Adipocyte (in vitro differentiated cells): ENCODE data around the gene SFXN1.
A peak's percentile ranks its signal among the peaks of the same experiment; 100 is the strongest.
"Not testable (repeated sequence)": the region's sequence is repeated elsewhere in the genome, so short reads cannot be mapped to it uniquely, and the experiment has no call there.

Experiments used
- DNase-seq: peaks from one replicate; pipeline ENCODE4 v3.0.0-alpha.2; 2015; ENCODE audit warnings: low read depth
- H3K27me3 ChIP-seq: replicated peaks from 2 replicates; pipeline ENCODE4 v1.7.0; 2013; ENCODE audit warnings: mild to moderate bottlenecking, low read length, moderate library complexity; ENCODE audit not compliant: control insufficient read depth, insufficient read depth
- H3K36me3 ChIP-seq: 2 replicates; pipeline ENCODE4 v1.7.0; 2013; ENCODE audit warnings: low read length, mild to moderate bottlenecking, moderate library complexity; ENCODE audit not compliant: control insufficient read depth, insufficient read depth, severe bottlenecking
- H3K4me1 ChIP-seq: 2 replicates; pipeline ENCODE4 v1.7.0; 2013; ENCODE audit warnings: mild to moderate bottlenecking, low read length, moderate library complexity; ENCODE audit not compliant: control insufficient read depth, insufficient read depth
- H3K4me3 ChIP-seq: 2 replicates; pipeline ENCODE4 v1.7.0; 2013; ENCODE audit warnings: mild to moderate bottlenecking, low read length, moderate library complexity
- H3K9ac ChIP-seq: 2 replicates; pipeline ENCODE4 v1.7.0; 2013; ENCODE audit warnings: mild to moderate bottlenecking, low read length, moderate library complexity
- H3K9me3 ChIP-seq: 2 replicates; pipeline ENCODE4 v1.7.0; 2013; ENCODE audit warnings: mild to moderate bottlenecking, low read length, moderate library complexity; ENCODE audit not compliant: control insufficient read depth

The SFXN1 gene, protein sequence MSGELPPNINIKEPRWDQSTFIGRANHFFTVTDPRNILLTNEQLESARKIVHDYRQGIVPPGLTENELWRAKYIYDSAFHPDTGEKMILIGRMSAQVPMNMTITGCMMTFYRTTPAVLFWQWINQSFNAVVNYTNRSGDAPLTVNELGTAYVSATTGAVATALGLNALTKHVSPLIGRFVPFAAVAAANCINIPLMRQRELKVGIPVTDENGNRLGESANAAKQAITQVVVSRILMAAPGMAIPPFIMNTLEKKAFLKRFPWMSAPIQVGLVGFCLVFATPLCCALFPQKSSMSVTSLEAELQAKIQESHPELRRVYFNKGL

DNA sequence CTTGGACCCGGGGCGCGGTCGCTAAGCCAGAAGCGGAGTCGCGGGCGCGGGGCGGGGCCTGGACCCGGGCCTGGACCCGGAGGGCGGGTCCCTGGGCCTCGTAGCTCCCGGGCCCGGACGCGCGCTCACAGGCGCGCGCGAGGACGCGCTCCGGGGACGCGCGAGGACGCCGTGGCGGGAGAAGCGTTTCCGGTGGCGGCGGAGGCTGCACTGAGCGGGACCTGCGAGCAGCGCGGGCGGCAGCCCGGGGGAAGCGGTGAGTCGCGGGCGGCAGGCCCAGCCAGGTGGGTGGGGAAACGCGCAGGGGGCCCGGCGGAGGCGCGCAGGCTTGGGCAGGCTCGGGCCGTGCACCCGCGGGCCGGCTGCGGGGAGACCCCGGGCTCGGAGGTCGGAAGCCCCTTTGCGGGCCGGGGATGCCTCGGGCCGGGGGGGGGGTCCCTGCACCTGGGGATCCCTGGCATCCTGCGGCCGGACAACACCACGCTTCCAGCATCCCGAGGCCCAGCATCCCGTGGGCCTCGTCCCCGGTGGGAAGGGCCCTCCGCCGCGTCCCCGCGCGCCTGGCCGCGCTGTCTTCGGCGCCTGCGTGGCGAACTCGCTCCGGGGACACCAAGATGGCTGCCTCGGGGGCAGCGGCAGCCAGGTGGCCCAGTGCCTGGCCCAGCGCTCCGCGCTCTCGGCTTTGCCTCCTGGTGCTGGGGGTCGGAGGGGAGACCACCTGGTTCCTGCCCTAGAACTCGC lies at the start of gene SFXN1:
TSS of gene SFXN1 (plus strand) at position 177 of the 741 bp plus-strand sequence. CDS start 13,544 bp downstream, outside the sequence.
- peaks cover 16% of the 10 kb centered on the region for H3K4me1 ChIP-seq

DNA sequence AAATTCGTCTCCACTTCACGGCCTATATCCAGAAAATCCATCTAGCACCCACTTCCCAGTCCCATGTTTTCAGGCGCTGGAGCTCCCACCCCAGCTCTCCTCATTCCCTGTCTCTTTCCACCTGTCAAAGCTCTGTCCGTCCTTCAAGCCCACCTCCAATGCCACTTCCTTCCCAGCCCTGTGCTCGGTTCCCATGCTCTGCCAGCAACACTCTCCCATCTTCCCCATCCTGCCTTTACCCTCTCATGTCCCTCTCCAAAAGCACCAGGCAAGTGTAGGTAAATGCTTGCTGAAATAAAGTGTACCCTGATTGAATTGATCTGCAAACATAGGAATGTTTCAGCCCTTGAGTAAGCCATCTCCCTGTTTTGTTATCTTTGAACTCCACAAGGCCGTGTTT lies 43.6 kb upstream of the SFXN1 start:
- H3K9ac ChIP-seq: no peak overlapping the region

More for the DNA sequence above, at the start of gene SFXN1:
- Histone ChIP-seq H3K27me3 (no peaks in the 10 kb centered on the region), H3K4me3 (peak within 1 kb of the TSS; percentile 99), H3K9me3 (no peaks in the 10 kb centered on the region), H3K36me3 (peaks cover 15% of the 10 kb centered on the region), H3K9ac (peak within 1 kb of the TSS; percentile 94)
- peak; percentile 90 for DNase-seq

DNA sequence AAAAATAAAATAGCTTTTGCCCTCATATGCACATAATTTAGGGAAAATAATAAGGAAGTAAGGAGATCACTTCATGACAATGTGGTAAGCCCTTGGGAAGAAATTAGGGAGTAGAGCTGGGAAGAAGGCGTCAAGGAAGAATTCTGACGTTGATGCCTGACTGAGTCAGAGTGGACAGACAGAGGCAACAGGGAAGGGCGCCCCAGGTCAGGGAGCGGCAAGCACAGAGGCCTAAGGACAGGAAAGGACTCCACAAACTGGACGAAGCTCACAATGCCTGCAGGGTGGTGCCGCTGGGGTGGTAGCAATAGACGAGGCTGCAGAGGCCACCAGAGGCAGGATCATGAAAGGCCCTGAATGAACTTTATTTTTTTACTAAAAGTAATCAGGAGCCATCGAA lies 42.0 kb upstream of the SFXN1 start:
- DNase-seq: no peak
- Histone ChIP-seq H3K27me3 (peaks cover 7% of the 10 kb centered on the region), H3K36me3 (no peaks in the 10 kb centered on the region), H3K4me1 (no peaks in the 10 kb centered on the region), H3K9ac (no peak overlapping the region), H3K4me3 (no peak overlapping the region), H3K9me3 (no peaks in the 10 kb centered on the region)

More for the DNA sequence above, 43.6 kb upstream of the SFXN1 start:
- H3K27me3 ChIP-seq: peaks cover 7% of the 10 kb centered on the region
- H3K4me3 ChIP-seq: no peak overlapping the region
- DNase-seq: no peak
- no peaks in the 10 kb centered on the region for H3K4me1 ChIP-seq
- no peaks in the 10 kb centered on the region for H3K9me3 ChIP-seq
- H3K36me3 ChIP-seq: no peaks in the 10 kb centered on the region

DNA sequence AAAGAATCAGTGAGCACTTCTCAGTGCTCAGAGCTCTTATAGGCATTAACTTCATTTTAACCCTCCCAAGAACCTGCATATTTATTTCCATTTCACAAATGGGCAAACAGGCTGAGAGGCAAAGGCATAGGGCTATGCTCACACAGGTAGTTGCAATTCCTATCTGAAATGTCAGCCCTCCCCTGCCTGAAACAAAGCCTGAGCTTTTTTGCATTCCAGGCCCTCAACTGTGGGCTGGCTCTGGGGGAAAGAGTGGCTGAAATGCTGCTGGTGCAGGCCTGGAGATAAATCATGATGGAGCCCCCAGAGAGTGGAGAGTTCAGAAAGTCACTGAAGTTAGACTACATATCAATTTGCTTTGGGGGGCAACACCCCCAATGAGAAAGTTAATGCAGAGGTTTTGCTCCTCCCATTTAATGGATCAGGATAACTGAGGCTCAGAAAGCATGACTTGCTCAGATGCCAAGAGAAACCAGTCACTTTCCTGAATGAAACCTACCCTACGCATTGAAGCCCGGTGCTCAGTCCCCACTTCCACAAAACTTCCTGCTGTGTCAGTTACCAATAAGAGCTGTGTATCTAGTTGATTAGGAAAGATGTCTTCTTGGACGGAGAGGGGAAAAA lies 40.0 kb upstream of the SFXN1 start:
- H3K27me3 ChIP-seq: peaks cover 26% of the 10 kb centered on the region

DNA sequence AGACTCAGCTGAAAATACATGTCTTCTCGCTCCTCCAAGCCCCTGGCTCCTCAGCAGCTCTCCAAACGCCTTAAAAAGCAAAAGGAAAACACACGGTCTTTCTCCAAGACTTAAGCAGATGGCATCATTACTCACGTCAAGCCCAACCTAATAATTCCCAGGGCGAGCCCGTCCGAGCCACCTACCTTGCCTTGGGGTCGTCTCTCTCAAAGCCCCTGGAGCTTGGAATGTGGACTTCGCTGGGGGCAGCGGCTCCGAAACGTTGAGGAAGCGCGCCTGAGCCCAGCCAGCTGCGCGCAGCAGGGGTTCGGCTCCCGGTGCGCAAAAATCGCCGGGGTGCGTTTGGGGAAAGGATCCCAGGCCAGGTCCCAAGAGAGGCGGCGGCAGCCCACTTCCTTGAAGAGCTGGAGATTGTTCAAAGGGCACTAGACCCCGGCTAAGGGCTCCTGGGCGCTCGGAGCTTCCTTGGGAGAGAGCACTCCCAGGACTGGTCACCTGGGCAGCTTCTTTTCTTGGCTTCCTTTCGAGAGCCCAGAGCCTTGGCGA lies 34.8 kb upstream of the SFXN1 start:
- Histone ChIP-seq H3K36me3 (no peaks in the 10 kb centered on the region), H3K9ac (no peak overlapping the region), H3K9me3 (no peaks in the 10 kb centered on the region), H3K27me3 (peaks cover 55% of the 10 kb centered on the region), H3K4me1 (peaks cover 4% of the 10 kb centered on the region), H3K4me3 (peak overlapping the region; percentile 72)
- no peak for DNase-seq

More for the DNA sequence above, 40.0 kb upstream of the SFXN1 start:
- no peak for DNase-seq
- no peak overlapping the region for H3K4me3 ChIP-seq
- H3K4me1 ChIP-seq: no peaks in the 10 kb centered on the region
- H3K9ac ChIP-seq: no peak overlapping the region
- no peaks in the 10 kb centered on the region for H3K9me3 ChIP-seq
- no peaks in the 10 kb centered on the region for H3K36me3 ChIP-seq

DNA sequence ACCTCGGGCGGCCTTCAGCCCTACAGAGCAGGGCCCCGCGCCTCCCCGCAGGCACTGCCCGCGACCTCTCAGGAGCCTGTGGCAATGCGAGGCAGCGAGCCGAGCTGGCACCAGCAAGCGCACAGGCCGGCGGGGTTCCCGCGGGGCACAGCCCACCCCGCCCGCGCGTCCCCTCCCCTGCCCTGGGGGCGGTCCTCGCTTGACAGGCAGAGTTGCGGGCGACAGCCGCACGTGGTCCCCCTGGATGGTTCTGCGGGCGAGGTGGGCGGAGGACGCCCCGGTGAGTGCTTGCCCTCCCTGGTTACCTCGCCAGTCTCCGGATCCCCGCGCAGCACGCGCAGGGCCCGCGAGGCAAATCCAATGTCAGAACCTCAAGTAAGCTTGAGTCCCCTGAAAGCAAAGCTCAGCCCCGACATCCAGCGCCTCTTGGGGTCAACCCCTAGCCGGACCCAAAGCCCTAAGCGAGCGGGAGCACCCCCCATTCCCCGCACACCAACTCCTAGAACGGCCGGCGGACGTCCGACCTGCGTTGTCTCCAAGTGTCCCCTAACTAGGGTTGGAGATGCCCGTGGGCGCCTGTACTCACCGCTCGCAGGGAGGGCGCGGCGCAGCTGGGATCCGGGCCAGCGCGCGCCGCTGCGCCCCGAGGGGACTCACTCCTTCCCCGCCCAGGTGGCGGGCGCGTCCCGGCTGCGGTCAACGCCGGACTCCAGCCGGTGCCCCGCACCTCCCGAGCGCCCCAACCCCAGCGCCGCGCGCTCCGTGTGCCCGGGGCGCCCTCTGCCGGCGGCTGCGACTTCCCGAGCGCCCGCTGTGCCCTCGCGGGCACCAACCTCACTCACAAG lies 34.1 kb upstream of the SFXN1 start, which contains the start of gene DRD1:
TSS of gene DRD1 (minus strand) at position 123 of the 845 bp plus-strand sequence. CDS start 1,083 bp downstream, outside the sequence.
- H3K36me3 ChIP-seq: no peaks in the 10 kb centered on the region
- H3K27me3 ChIP-seq: peaks cover 60% of the 10 kb centered on the region
- peaks cover 4% of the 10 kb centered on the region for H3K4me1 ChIP-seq
- no peaks in the 10 kb centered on the region for H3K9me3 ChIP-seq
- peak; percentile 39 for DNase-seq
- peak within 1 kb of the TSS; percentile 72 for H3K4me3 ChIP-seq
- H3K9ac ChIP-seq: no peak within 1 kb of the TSS

DNA sequence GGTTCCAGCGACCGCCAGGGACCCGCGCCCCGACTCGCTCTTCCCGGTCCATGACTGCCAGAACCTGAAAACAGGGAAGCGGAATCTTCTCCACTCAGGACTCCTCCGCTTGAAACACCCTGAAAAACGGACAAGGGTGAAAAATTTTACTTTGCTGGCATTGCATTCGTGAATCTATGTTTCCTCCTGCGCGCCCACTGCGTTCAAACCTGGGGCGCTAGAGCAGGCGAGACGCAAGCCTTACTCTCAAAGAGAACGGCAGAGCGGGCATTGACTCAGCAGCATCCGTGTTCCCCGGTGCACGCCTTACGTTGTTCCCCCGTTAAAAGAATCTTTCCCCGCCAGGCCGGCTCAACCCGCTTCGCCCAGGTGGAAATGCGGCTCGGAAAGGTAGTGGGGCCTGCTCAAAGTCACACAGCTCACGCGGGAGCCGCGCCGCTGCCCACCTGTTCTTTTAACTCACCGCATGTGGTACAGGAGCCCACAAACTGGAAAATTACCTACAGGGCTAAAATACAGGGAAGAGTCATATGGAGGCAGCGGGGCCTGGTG lies 33.4 kb upstream of the SFXN1 start:
- DNase-seq: no peak
- Histone ChIP-seq H3K4me1 (peaks cover 4% of the 10 kb centered on the region), H3K27me3 (peaks cover 65% of the 10 kb centered on the region), H3K4me3 (peak overlapping the region; percentile 72), H3K36me3 (no peaks in the 10 kb centered on the region), H3K9ac (no peak overlapping the region), H3K9me3 (no peaks in the 10 kb centered on the region)

DNA sequence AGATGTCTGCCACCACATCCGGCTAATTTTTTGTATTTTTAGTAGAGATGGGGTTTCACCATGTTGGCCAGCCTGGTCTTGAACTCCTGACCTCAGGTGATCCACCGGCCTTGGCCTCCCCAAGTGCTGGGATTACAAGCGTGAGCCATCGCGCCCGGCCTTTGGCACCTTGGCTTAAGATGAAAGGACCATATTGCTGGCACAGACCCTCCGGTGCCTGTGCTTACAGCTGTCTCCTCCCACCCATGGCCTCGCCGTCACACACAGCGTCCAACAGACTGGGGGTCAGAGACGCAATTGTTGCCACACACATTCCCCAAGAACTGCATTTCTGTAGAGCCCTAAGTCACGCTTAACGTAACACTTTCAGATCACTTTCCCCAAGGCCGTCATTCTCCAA lies 32.0 kb upstream of the SFXN1 start:
- not testable (repeated sequence) for H3K4me3 ChIP-seq, H3K4me1 ChIP-seq, H3K9ac ChIP-seq, H3K36me3 ChIP-seq, H3K9me3 ChIP-seq, DNase-seq
- peaks cover 73% of the 10 kb centered on the region for H3K27me3 ChIP-seq

DNA sequence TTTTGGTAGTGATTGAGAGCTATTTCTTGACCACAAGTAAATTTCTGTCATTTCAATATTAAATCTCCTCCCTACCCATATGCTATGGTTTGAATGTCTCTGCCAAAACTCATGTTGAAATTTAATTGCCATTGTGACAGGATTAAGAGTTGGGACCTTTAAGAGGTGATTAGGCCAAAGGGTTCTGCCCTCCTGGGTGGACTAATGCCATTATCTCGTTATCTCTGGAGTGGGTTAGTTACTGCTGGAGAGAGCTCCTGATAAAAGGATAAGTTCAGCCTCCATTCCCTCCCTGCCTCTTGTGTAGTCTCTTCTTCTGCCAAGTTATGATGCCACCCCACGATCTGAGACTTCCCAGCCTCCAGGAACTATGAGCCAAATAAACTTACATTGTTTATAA lies 30.8 kb upstream of the SFXN1 start:
- Histone ChIP-seq H3K4me1 (peaks cover 4% of the 10 kb centered on the region), H3K36me3 (no peaks in the 10 kb centered on the region), H3K4me3 (no peak overlapping the region), H3K9ac (no peak overlapping the region), H3K9me3 (no peaks in the 10 kb centered on the region), H3K27me3 (peaks cover 72% of the 10 kb centered on the region)
- no peak for DNase-seq

DNA sequence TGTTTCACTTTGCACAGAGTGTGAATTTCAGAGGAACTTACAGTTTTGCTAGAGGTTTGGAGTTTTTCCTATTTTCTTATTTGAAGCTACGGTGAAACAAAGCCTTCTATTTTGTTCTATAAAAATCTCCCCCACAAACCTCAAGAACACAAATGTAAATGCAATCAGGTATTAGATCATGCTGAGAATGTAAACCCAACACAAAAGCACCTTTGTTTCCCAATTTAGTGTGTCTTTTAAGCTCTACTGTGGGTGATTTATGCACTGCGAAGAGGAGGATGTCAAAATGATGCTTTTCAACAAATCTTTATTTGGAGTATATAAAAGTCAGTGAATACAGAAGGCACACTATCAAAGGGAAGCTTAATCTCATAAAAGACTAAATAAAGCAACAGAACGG lies 30.1 kb upstream of the SFXN1 start:
- Histone ChIP-seq H3K9ac (no peak overlapping the region), H3K27me3 (peaks cover 72% of the 10 kb centered on the region), H3K4me1 (peaks cover 4% of the 10 kb centered on the region), H3K4me3 (no peak overlapping the region), H3K9me3 (no peaks in the 10 kb centered on the region), H3K36me3 (no peaks in the 10 kb centered on the region)
- no peak for DNase-seq
